GM19043 (cell line): ENCODE results near the gene YBX2.
"Not testable (repeated sequence)": the region's sequence is repeated elsewhere in the genome, so short reads cannot be mapped to it uniquely, and the experiment has no call there.

ENCODE experiments used
- ATAC-seq: cut with Tn5 transposase; IDR thresholded peaks from one replicate; pipeline ENCODE4 v1.9.1; 2021; ENCODE audit warnings: low read depth; ENCODE audit not compliant: unreplicated experiment

The YBX2 gene

GRCh38 chr17:7294614-7295153, at the start of gene YBX2:
Gene YBX2, minus strand, starts transcription at chr17:7294639. Its CDS starts 139 bp downstream, at chr17:7294500.
- no peak for ATAC-seq

DNA sequence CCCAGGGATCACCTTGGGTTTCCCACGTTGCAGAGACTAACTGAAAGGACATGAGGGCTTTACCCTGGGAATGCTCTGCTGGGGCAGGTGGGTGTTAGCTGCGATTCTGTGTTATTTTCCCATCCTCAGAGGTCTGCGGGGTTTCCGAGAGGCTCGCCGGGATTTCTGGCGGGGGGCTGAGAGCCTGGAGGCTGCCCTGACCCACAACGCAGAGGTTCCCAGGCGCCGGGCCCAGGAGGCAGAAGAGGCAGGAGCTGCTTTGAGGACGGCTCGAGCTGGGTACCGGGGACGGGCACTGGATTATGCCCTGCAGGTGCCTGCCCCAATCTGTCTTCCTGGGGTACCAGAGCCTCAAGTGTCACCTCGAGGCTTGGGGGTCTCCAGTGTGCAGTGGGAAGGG, 48.8 kb upstream of the YBX2 start:
- ATAC-seq, result no peak

DNA sequence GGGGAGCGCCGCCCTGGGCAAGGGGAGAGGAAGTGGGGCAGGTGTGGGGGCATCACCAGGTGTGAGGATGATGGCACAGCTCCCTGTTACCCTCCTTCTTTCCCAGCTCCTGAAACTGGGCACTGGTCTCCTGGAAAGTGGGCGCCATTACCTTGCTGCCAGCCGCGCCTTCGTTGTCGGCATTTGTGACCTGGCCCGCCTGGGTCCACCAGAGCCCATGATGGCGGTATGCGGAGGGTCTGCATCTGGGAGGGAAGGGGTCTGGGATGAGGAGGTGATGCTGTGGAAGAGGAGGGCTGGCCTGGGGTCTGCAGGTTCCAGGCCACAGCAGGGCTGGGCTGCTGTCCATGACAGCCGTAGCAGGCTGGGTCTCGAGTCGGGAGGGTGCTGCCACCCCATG, 47.4 kb upstream of the YBX2 start:
- ATAC-seq, result no peak

- ATAC-seq, result no peak
Measured at GRCh38 chr17:7340179-7340578, 45.7 kb upstream of the YBX2 start.

DNA sequence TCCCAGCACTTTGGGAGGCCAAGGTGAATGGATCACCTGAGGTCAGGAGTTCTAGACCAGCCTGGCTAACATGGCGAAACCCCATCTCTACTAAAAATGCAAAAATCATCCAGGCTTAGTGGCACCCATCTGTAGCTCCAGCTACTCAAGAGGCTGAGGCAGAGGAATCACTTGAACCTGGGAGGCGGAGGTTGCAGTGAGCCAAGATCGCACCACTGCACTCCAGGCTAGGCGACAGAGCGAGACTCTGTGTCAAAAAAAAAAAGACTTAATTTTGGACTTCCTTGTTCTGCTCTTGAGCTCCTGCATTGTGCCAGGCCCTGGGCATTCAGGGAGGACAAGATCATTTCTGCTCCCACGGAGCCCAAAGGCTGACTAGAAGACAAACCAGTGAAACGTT, 43.2 kb upstream of the YBX2 start:
- not testable (repeated sequence) for ATAC-seq

DNA sequence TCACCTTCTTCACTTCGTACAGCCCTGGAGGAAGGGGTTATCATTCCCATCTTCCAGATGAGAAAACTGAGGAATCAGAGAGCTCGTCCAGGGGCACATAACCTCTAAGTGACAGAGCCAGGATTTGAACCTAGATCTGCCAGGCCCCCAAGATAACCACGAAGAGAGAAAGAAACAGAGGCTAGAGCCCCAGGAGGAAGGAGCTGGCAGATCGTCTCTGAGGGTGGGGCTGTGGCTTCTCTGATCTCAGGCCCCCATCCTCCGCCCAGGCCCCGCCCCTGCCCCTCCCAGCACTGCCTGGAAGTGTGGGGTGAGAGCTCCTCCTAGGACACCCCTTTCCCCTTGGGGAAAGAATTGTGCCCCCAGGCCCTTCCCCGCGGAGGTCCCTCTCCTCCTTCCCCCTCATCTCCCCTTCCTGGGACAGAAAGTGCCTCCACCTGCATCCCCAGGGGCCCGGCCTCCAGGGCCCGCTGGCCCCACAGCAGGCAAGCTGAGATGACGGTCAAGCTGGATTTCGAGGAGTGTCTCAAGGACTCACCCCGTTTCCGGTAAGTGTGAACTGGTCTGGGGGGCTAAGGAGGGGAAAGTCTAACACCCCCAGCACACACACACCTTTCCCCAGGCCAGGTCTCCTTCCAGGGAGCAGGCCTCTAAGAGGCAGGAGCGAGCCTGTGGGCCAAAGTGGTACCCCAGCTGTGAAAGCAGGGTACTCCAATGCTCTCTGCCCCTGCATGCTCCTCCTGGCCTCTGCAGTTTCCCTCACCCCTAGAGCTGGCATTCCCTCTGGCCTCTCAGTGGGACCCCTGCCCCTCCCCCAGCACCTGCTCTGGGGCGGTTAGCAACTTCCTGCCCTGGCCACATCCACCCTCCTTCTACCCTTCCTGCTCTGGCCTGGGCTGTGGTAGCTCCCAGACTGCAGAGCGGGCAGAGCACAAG, 42.1 kb upstream of the YBX2 start, which contains the start of gene ACAP1:
ACAP1 (plus strand) TSS at position 290 of the 936 bp plus-strand sequence; CDS start at position 496, 206 bp downstream.
- peak; percentile 57 for ATAC-seq

DNA sequence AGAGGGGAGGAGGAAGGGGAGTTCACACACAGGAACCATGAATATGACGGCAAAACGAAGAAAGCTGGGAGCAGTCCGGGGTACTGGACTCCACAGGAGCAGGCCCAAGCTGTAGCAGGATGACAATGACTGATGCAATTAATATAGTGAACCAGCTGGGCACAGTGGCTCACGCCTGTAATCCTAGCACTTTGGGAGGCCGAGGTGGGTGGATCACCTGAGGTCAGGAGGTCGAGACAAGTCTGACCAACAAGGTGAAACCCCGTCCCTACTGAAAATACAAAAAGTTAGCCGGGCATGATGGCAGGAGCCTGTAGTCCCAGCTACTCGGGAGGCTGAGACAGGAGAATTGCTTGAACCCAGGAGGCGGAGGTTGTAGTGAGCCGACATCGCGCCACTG, 41.3 kb upstream of the YBX2 start:
- ATAC-seq, result not testable (repeated sequence)

DNA sequence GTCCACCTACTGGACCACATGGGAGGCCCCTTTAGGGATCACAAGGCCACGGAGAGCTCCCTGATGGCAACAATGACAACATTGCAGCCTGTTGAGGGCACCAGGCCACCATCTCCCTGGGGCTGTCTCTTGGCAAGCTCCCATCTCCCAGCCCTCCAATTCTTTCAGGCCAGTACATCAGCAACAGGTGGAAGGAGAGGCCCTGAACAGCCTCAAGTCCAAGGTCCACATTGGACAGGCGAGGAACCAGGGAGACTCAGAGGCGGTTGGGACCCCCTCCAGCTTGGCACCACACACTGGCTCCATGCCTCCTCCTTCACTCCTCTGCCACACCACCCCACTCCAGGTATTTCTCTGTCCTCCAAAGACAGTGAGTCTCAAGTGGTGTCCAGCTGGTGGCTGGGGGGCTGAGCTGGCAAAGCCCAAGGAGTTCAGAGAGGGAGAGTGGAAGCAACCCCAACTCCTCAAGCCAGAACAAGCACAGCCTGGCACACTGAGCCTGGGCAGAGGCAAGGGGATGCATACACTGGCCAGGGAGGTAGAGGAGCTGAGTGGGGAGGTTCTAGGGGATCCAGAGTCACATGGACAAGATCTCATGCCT, 40.6 kb upstream of the YBX2 start:
- no peak for ATAC-seq

GRCh38 chr17:7332600-7333069, 38.2 kb upstream of the YBX2 start:
- ATAC-seq, result not testable (repeated sequence)

DNA sequence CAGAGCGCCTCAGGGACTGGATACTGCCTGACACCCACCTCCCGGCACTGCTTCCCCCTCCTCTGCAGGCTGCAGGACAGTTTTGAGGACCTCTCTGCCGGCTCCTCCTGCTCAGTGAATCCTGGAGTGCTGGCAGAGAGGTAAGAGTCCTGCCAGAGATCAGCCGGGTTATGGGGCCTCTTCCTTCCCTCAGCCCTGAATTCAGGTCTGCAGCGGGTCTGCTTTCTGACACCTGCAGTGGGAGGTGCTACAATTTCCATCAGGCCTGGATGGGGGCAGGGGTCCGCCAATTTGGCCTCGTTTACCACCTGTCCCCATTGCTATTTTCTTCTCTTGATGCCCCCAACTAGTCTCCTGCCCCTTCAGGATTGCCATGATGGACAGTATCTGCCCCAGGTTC, 37.7 kb upstream of the YBX2 start:
- ATAC-seq, result no peak

DNA sequence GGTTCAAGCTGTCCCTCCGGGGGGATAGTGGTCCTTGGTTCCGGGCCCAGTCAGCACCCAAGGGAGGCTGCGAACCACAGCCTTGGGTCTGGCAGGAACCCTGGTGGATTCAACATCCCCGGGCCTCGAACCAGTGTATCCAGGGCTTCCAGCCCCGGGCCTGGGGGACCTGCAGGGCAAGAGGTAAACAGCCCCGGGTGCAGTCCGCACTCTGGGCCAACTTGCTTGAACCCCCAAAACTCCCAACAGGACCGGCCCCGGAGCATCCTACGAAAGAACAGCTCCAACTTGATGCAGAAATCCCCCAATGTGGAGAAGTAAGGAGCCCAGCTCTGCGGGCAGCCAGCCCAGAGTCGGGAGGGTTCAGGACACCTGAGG, 36.2 kb upstream of the YBX2 start:
- ATAC-seq, result no peak

- ATAC-seq, result peak; percentile 28
Measured at GRCh38 chr17:7329997-7330637, 35.7 kb upstream of the YBX2 start.

GRCh38 chr17:7329374-7329996, 35.0 kb upstream of the YBX2 start:
- peak; percentile 46 for ATAC-seq

GRCh38 chr17:7328840-7329373, 34.5 kb upstream of the YBX2 start, which contains the start of gene NEURL4:
Gene NEURL4, minus strand, starts transcription at chr17:7329335. Its CDS starts 23 bp downstream, at chr17:7329312.
- peak; percentile 8 for ATAC-seq

DNA sequence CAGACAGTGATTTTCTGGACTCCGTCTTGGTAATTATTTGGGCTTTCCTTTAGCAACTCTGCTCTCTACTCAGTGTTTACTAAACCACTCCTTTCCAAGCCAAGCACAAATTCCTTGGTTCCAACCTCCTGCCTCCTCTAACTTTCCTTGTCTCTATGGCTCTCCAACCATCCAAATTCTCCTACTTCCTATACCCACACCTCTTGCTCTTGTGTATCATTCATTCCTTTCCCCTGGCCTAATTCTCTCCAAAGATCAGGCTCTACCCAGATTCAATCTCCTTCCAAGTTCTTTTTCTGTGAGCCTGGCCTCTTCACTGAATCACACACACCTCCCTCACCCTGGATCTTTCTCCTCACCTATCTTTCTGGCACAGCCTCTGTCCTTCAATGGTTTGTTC, 33.6 kb upstream of the YBX2 start:
- ATAC-seq, result no peak

GRCh38 chr17:7327501-7327900, 33.1 kb upstream of the YBX2 start:
- ATAC-seq, result no peak

DNA sequence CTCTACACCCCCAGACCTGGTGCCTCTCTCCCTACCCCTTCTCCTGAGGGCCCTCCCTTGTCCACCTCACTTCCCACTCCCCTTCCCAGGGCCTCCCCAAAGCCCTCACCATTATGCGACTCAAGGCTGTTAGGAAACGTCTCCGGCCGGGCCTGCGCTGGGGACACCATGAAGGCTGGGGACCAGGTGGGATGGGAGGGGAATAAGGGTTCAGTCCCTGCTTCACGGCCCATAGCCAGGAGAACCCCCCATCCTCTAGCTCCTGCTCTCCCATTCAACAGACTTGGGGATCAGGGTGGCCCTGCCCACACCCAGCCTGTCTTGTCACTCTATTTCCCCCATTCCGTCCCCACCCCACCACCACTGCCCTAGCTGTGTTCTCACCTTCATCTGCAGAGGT, 32.6 kb upstream of the YBX2 start:
- no peak for ATAC-seq

GRCh38 chr17:7326186-7326585, 31.7 kb upstream of the YBX2 start:
- ATAC-seq, result no peak

DNA sequence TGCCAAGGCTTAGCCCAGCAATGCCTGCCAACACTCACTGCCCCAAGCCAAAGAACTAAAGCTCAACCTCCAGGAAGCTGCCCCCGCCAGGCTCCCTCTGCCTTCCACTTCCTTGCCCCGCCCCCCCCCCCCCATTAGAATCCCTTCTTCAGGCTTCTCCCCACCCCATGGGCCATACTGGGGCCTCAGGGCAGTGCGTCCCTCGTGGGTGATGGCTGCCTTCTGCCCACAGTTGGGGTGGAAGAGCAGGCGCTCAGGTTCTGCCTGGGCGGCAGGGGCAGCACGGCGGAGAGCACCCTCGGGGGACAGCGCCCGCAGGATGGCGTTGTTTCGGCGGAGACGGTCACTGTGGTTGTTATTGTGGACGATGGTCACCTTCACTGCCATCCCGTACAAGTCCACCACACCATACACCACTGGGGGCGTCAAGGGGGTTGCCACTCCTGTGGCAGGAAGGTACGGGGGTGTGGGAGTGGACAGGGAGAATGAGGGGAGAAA, 30.6 kb upstream of the YBX2 start:
- ATAC-seq, result no peak

DNA sequence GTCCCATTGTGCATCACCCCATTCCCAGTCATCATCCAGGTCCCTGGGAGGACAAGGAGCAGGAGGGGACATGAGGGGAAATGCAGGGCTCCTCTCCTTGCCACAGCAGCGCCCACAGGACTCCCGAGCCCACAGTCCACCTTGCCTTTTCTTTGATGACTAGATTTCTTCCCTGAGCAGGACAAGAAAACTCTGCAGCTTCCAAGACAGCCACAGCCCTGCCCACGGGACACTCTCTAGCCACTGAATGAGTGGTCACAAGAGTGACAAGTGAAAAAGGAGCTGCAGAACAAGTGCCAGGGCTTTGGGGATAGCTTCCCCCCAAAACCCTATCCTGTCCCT, 30.0 kb upstream of the YBX2 start:
- no peak for ATAC-seq
